MM.1S (cell line): ENCODE measurements around the gene MFNG.

Experiments used
- EZH2 ChIP-seq: fragments of 300-600 bp; sonication (generic); optimal IDR thresholded peaks from 2 replicates; pipeline ENCODE3; 2017; ENCODE audit warnings: low read depth, mild to moderate bottlenecking, antibody characterized with exemption, low read length, mixed read lengths
- EZH2phosphoT487 ChIP-seq: fragments of 300-600 bp; sonication (generic); IDR thresholded peaks from 2 replicates; pipeline ENCODE4 v1.6.1; 2018; ENCODE audit warnings: antibody characterized with exemption, low read length

- no peak for TF ChIP-seq EZH2
- TF ChIP-seq EZH2phosphoT487, result no peak
Measured at GRCh38 chr22:37426706-37427134, 59.5 kb downstream of the MFNG start.
